IMR-90 (cell line): ENCODE measurements around the gene LIN52. TPM values are rescaled to one million over a fixed set of nuclear protein-coding genes. Genes with fewer than 3 reads are reported as not detected.

Experiments used
- ATAC-seq: fragments of 200-7000 bp; cut with Tn5 transposase; 2 replicates; pipeline ENCODE4 v1.9.1; 2020; ENCODE audit warnings: low read depth, mild to moderate bottlenecking, moderate library complexity
- BruUV-seq: library from RNA; stranded (reverse); fragments of 400-500 nt; replicated peaks from 2 replicates; lab custom pipeline; 2021; lab: Mats Ljungman, UMichigan
- CTCF ChIA-PET: fragments of 300-600 bp; formaldehyde crosslinking; extraction: SDS; loops from one replicate; lab custom pipeline; 2021; ENCODE audit warnings: antibody characterized with exemption; lab: Yijun Ruan, JAX
- POLR2A ChIA-PET: fragments of 300-600 bp; sonication (Branson Sonifier 250); formaldehyde crosslinking; loops from one replicate; lab custom pipeline; 2022; ENCODE audit warnings: antibody characterized with exemption; ENCODE audit not compliant: unreplicated experiment; lab: Charles Lee
- DNase-seq: peaks from one replicate; pipeline ENCODE4 v3.0.0; 2013
- H2AFZ ChIP-seq: replicated peaks from 2 replicates; pipeline ENCODE3; 2013; ENCODE audit warnings: low read length, mild to moderate bottlenecking; ENCODE audit not compliant: poor library complexity
- H2AK5ac ChIP-seq: 2 replicates; pipeline ENCODE4 v1.6.1; 2013; ENCODE audit warnings: low read depth, low read length, inconsistent platforms
- H2AK9ac ChIP-seq: replicated peaks from 2 replicates; pipeline ENCODE3; 2013; ENCODE audit warnings: mild to moderate bottlenecking, low read depth, low read length, moderate library complexity; ENCODE audit not compliant: poor library complexity
- H2BK120ac ChIP-seq: 2 replicates; pipeline ENCODE4 v1.6.1; 2013; ENCODE audit warnings: low read depth, low read length, inconsistent platforms
- H2BK15ac ChIP-seq: 3 replicates; pipeline ENCODE4 v1.6.1; 2013; ENCODE audit warnings: low read depth, low read length, inconsistent platforms
- H2BK20ac ChIP-seq: 2 replicates; pipeline ENCODE4 v1.6.1; 2013; ENCODE audit warnings: low read depth, mild to moderate bottlenecking, inconsistent platforms, low read length, moderate library complexity
- H2BK5ac ChIP-seq: 2 replicates; pipeline ENCODE4 v1.6.1; 2013; ENCODE audit warnings: mild to moderate bottlenecking, low read depth, low read length, inconsistent platforms; ENCODE audit not compliant: poor library complexity, severe bottlenecking
- H3K14ac ChIP-seq: replicated peaks from 2 replicates; pipeline ENCODE4 v1.6.1; 2013; ENCODE audit warnings: low read depth, low read length, inconsistent platforms
- H3K18ac ChIP-seq: 2 replicates; pipeline ENCODE4 v1.6.1; 2013; ENCODE audit warnings: low read depth, low read length, control low read depth
- H3K23ac ChIP-seq: 2 replicates; pipeline ENCODE4 v1.6.1; 2013; ENCODE audit warnings: low read depth, low read length, inconsistent platforms
- H3K27ac ChIP-seq: 2 replicates; pipeline ENCODE4 v1.5.1; 2013; ENCODE audit warnings: mild to moderate bottlenecking, control low read depth, low read length; ENCODE audit not compliant: insufficient read depth
- H3K27me3 ChIP-seq: 2 replicates; pipeline ENCODE4 v1.6.1; 2013; ENCODE audit warnings: low read length; ENCODE audit not compliant: control insufficient read depth, insufficient read depth
- H3K36me3 ChIP-seq: 2 replicates; pipeline ENCODE4 v1.6.1; 2013; ENCODE audit warnings: low read length, mixed read lengths; ENCODE audit not compliant: control insufficient read depth, insufficient read depth
- H3K4ac ChIP-seq: 2 replicates; pipeline ENCODE4 v1.6.1; 2013; ENCODE audit warnings: low read depth, low read length, inconsistent platforms
- H3K4me1 ChIP-seq: 2 replicates; pipeline ENCODE4 v1.6.1; 2013; ENCODE audit warnings: low read length, mixed read lengths; ENCODE audit not compliant: control insufficient read depth, insufficient read depth
- H3K4me2 ChIP-seq: 2 replicates; pipeline ENCODE4 v1.6.1; 2013; ENCODE audit warnings: low read depth, mild to moderate bottlenecking, control low read depth, low read length, moderate library complexity
- H3K4me3 ChIP-seq: 2 replicates; pipeline ENCODE4 v1.5.1; 2013; ENCODE audit warnings: low read depth, mild to moderate bottlenecking, control low read depth, low read length, moderate library complexity; ENCODE audit not compliant: insufficient read depth
- H3K56ac ChIP-seq: 2 replicates; pipeline ENCODE4 v1.6.1; 2013; ENCODE audit warnings: low read length, inconsistent platforms; ENCODE audit not compliant: insufficient read depth; ENCODE audit errors: extremely low read depth
- H3K79me1 ChIP-seq, 2 experiments: 2 replicates each; pipeline ENCODE4 v1.6.1; 2013; ENCODE audit warnings: low read length in 2 of 2, inconsistent platforms in 1 of 2, low read depth in 1 of 2
- H3K9ac ChIP-seq: 2 replicates; pipeline ENCODE4 v1.6.1; 2013; ENCODE audit warnings: low read depth, low read length, control low read depth
- H3K9me1 ChIP-seq: 2 replicates; pipeline ENCODE4 v1.6.1; 2013; ENCODE audit warnings: low read length, inconsistent platforms; ENCODE audit not compliant: insufficient read depth
- H3K9me3 ChIP-seq: 2 replicates; pipeline ENCODE4 v1.6.1; 2013; ENCODE audit warnings: low read length; ENCODE audit not compliant: control insufficient read depth, insufficient read depth
- H4K20me1 ChIP-seq: 2 replicates; pipeline ENCODE4 v1.6.1; 2013; ENCODE audit warnings: low read length, inconsistent platforms; ENCODE audit not compliant: insufficient read depth
- H4K5ac ChIP-seq: 2 replicates; pipeline ENCODE4 v1.6.1; 2013; ENCODE audit warnings: mild to moderate bottlenecking, low read depth, low read length, control low read depth
- H4K8ac ChIP-seq, 2 experiments: 2 replicates each; pipeline ENCODE4 v1.6.1; 2013; ENCODE audit warnings: low read depth in 2 of 2, low read length in 2 of 2, control low read depth in 1 of 2, inconsistent platforms in 1 of 2
- H4K91ac ChIP-seq: 2 replicates; pipeline ENCODE4 v1.6.1; 2013; ENCODE audit warnings: low read depth, low read length, inconsistent platforms; ENCODE audit not compliant: insufficient read depth
- CEBPB ChIP-seq: IDR thresholded peaks from 2 replicates; pipeline ENCODE4 v1.6.1; 2012; ENCODE audit warnings: low read depth, low read length, improper control_type of control experiment
- POLR2A ChIP-seq: IDR thresholded peaks from 2 replicates; pipeline ENCODE4 v1.6.1; 2012; ENCODE audit warnings: mild to moderate bottlenecking, low read depth, low read length
- RAD21 ChIP-seq: IDR thresholded peaks from 2 replicates; pipeline ENCODE4 v1.6.1; 2012; ENCODE audit warnings: low read length, improper control_type of control experiment
- RCOR1 ChIP-seq: IDR thresholded peaks from 2 replicates; pipeline ENCODE4 v1.6.1; 2012; ENCODE audit warnings: mild to moderate bottlenecking, low read length, improper control_type of control experiment; ENCODE audit not compliant: insufficient replicate concordance
- dilution Hi-C: fragments of 300-500 bp; cut with HindIII; formaldehyde crosslinking; loops from one replicate; pipeline ENCODE4 v1.14.3; 2018; ENCODE audit warnings: low sequenced_read_pairs; ENCODE audit not compliant: unreplicated experiment
- in situ Hi-C: fragments of 300-500 bp; cut with MboI; formaldehyde crosslinking; loops from 3 replicates; pipeline ENCODE4 v1.14.3; 2019; ENCODE audit warnings: low sequenced_read_pairs, inconsistent platforms, mixed read lengths
- intact Hi-C: fragments of 100-400 bp; cut with micrococcal nuclease; formaldehyde crosslinking; loops from 2 replicates; pipeline ENCODE4 v1.10.0; 2022
- polyA plus RNA-seq, 3 experiments: library from polyadenylated mRNA; depleted of rRNA; stranded (reverse); fragments of >200 nt; gene quantifications; 2 replicates each; pipeline ENCODE4 v1.2.3, GENCODE V29; 2012; ENCODE audit warnings: low replicate concordance in 1 of 3
- total RNA-seq: library from RNA; depleted of rRNA; stranded (reverse); fragments of >200 nt; gene quantifications from 2 replicates; pipeline ENCODE4 v1.2.3, GENCODE V29; 2012

The LIN52 gene
- total and polyA plus RNA-seq, 2 of the 4 experiments (the other 2 are of a cell fraction) = 6.1 to 11.5 TPM

GRCh38 chr14:74202113-74202512, 117.4 kb downstream of the LIN52 start:
- TF ChIP-seq RCOR1 (no peak), POLR2A (no peak), RAD21 (no peak), CEBPB (no peak)
- intact Hi-C loops = no loop called here
- H4K5ac ChIP-seq = no peak overlapping the region

More at GRCh38 chr14:74202113-74202512, 117.4 kb downstream of the LIN52 start:
- no peak overlapping the region for H3K4ac ChIP-seq
- H3K9me3 ChIP-seq = no peaks in the 10 kb centered on the region
- no peaks in the 10 kb centered on the region for H3K27me3 ChIP-seq
- no peak for ATAC-seq
- H3K4me2 ChIP-seq = no peak overlapping the region
- ChIA-PET CTCF (no interaction called here), POLR2A (no interaction called here)
- no peak overlapping the region for H3K4me3 ChIP-seq
- no peak overlapping the region for H4K91ac ChIP-seq
- H2BK20ac ChIP-seq = no peak overlapping the region
- H2BK5ac ChIP-seq = no peak overlapping the region
- H4K20me1 ChIP-seq = no peaks in the 10 kb centered on the region
- no peak overlapping the region for H3K56ac ChIP-seq
- H2AFZ ChIP-seq = no peak overlapping the region
- in situ Hi-C loops = no loop called here
- H2BK120ac ChIP-seq = no peak overlapping the region
- no peak overlapping the region for H3K23ac ChIP-seq
- no peak overlapping the region for H3K9ac ChIP-seq
- no peaks in the 10 kb centered on the region for H3K4me1 ChIP-seq
- H3K36me3 ChIP-seq = peaks cover 12% of the 10 kb centered on the region
- no peak overlapping the region for H2BK15ac ChIP-seq
- no peak overlapping the region for H3K14ac ChIP-seq
- no TSS peak for BruUV-seq
- no peak overlapping the region for H2AK5ac ChIP-seq
- dilution Hi-C loops = no loop called here
- no peaks in the 10 kb centered on the region for H3K9me1 ChIP-seq
- DNase-seq = no peak
- no peak overlapping the region for H3K18ac ChIP-seq
- H2AK9ac ChIP-seq = no peak overlapping the region
- H4K8ac ChIP-seq = no peak overlapping the region
- H3K79me1 ChIP-seq = no peaks in the 10 kb centered on the region
- no peak overlapping the region for H3K27ac ChIP-seq
